IMR-90 (cell line): ENCODE measurements around the gene GARIN5A.

Experiments
- CHD1 ChIP-seq: IDR thresholded peaks from 2 replicates; pipeline ENCODE4 v1.6.1; 2012; ENCODE audit warnings: low read depth, low read length, improper control_type of control experiment
- CTCF ChIP-seq: conservative IDR thresholded peaks from 2 replicates; pipeline ENCODE4 v1.5.1; 2012; ENCODE audit warnings: mild to moderate bottlenecking, low read depth, low read length, improper control_type of control experiment
- POLR2A ChIP-seq: IDR thresholded peaks from 2 replicates; pipeline ENCODE4 v1.6.1; 2012; ENCODE audit warnings: mild to moderate bottlenecking, low read depth, low read length

- TF ChIP-seq CTCF = no peak
- TF ChIP-seq POLR2A = no peak
- no peak for TF ChIP-seq CHD1
Measured at GRCh38 chr19:50509366-50509765, 32.7 kb upstream of the GARIN5A start.
